Measurements from ENCODE around the gene STMP1. TPM values are rescaled to one million over a fixed set of nuclear protein-coding genes. Genes with fewer than 3 reads are reported as not detected.

Gene STMP1
- total and polyA plus RNA-seq, 2 of the 8 experiments (the other 6 are each of a cell fraction or from before 2014, with no cell fraction given), result 22.7 to 36.7 TPM

GRCh38 chr7:135673360-135673706 is 11.0 kb downstream of the STMP1 start:
- no peaks in the 10 kb centered on the region for H3K23me2 ChIP-seq (ENCODE audit: low read depth, low read length)
- TF ChIP-seq POLR2A (IDR thresholded peaks at IDR 0.05; ENCODE audit: control extremely low read depth in 1 of 2, low read depth in 2 of 2, low read length in 2 of 2) (no peak), SIRT6 (IDR thresholded peaks at IDR 0.05; ENCODE audit: low read length) (no peak), GTF2F1 (IDR thresholded peaks at IDR 0.05; ENCODE audit: borderline replicate concordance, low read depth, low read length) (no peak)
- no peak overlapping the region for H3K9ac ChIP-seq (replicated peaks in 1 of 4; ENCODE audit: extremely low read depth in 1 of 4, low read depth in 3 of 4, low read length in 3 of 4)
- FAIRE-seq (no peak), DNase-seq (ENCODE audit: low read depth in 1 of 2, low spot score in 2 of 2) (no peak)
- peaks cover 2% of the 10 kb centered on the region for H3K79me1 ChIP-seq (ENCODE audit: low read depth, low read length)
- no peak overlapping the region for H3K27ac ChIP-seq (ENCODE audit: low read depth, low read length)
- H3K4me3 ChIP-seq (ENCODE audit: extremely low read depth in 1 of 4, insufficient read depth in 2 of 4, low read depth in 3 of 4, low read length in 4 of 4), result no peak overlapping the region
- no peak overlapping the region for H2BK15ac ChIP-seq (ENCODE audit: low read length)
- H3K18ac ChIP-seq (ENCODE audit: extremely low read depth, low read length), result no peak overlapping the region
- H4K91ac ChIP-seq (replicated peaks; ENCODE audit: insufficient read length, low read length), result no peak overlapping the region
- H4K5ac ChIP-seq (ENCODE audit: insufficient read length, low read depth, low read length), result no peak overlapping the region
- H2AK5ac ChIP-seq (ENCODE audit: low read depth, low read length), result no peak overlapping the region
- no peak overlapping the region for H3K4me2 ChIP-seq (ENCODE audit: insufficient read depth in 1 of 2, low read depth in 2 of 2, low read length in 2 of 2)
- no peaks in the 10 kb centered on the region for H3K27me3 ChIP-seq (replicated peaks in 1 of 4; ENCODE audit: control insufficient read depth in 3 of 4, extremely low read depth in 1 of 4, insufficient read depth in 3 of 4, low read length in 3 of 4)
- no peak overlapping the region for H3K4ac ChIP-seq (replicated peaks; ENCODE audit: insufficient read length, low read depth, low read length)
- peaks cover 0 to 1% of the 10 kb centered on the region in 2 experiments for H4K20me1 ChIP-seq (replicated peaks in 1 of 2; ENCODE audit: control insufficient read depth in 1 of 2, insufficient read depth in 2 of 2, low read length in 2 of 2)
- no peak overlapping the region for H3K56ac ChIP-seq (replicated peaks; ENCODE audit: insufficient read length, low read depth, low read length)
- no peaks in the 10 kb centered on the region for H3K4me1 ChIP-seq (replicated peaks in 1 of 4; ENCODE audit: control insufficient read depth in 3 of 4, insufficient read depth in 4 of 4, low read length in 3 of 4)
- H2BK120ac ChIP-seq (replicated peaks; ENCODE audit: low read depth, low read length), result no peak overlapping the region
- no peak overlapping the region for H2BK20ac ChIP-seq (ENCODE audit: low read length)
- H3K14ac ChIP-seq (ENCODE audit: insufficient read length), result no peak overlapping the region
- POLR2A ChIA-PET (ENCODE audit: partially characterized antibody), result interaction anchor here (1.6 to 3.3 kb wide), 2 partner anchors 9 to 11 kb away, joined by 6 to 12 read pairs; partner anchors contain the start of gene STMP1
- CTCF ChIA-PET (ENCODE audit: partially characterized antibody), result interaction anchor here (0.7 to 8.9 kb wide), 30 partner anchors 9 to 1918 kb away, joined by 3 to 133 read pairs (median 4); partner anchors contain the start of genes SLC13A4 and STMP1
- H2BK12ac ChIP-seq (ENCODE audit: low read depth, low read length), result no peak overlapping the region
- WGBS, 2 experiments (ENCODE audit: extremely low coverage in 1 of 2, insufficient coverage in 1 of 2, insufficient read length in 1 of 2, insufficient replicate concordance in 2 of 2, low coverage in 1 of 2, low lambda C conversion rate in 2 of 2, missing lambda C conversion rate in 1 of 2), result 83% methylated on average over 6 of the region's 6 CpGs; no CpG with 5 or more reads in 1 of the 2 experiments
- H3K9me3 ChIP-seq (ENCODE audit: insufficient read depth in 2 of 2, low read depth in 1 of 2, low read length in 1 of 2), result peaks cover 0 to 4% of the 10 kb centered on the region in 2 experiments; a peak in 2 of 4 replicates
- peaks cover 0 to 23% (median 4%) of the 10 kb centered on the region in 4 experiments; a peak in 3 of 8 replicates for H3K36me3 ChIP-seq (ENCODE audit: control insufficient read depth in 2 of 4, insufficient read depth in 4 of 4, low read length in 3 of 4)
- H3K79me2 ChIP-seq (ENCODE audit: control insufficient read depth in 1 of 2, insufficient read depth in 2 of 2, low read length in 2 of 2), result peaks cover 2 to 55% of the 10 kb centered on the region in 2 experiments; a peak in 3 of 4 replicates
- H4K8ac ChIP-seq (ENCODE audit: extremely low read depth, insufficient read depth, low read length), result no peak overlapping the region
- no peak overlapping the region for H2AFZ ChIP-seq (ENCODE audit: low read length)
- no peak overlapping the region for H2BK5ac ChIP-seq (ENCODE audit: low read depth, low read length)
- H3K23ac ChIP-seq (ENCODE audit: insufficient read length), result no peak overlapping the region

All from H1 (cell line).